ENCODE data around the gene BLOC1S6.

The BLOC1S6 gene

GRCh38 chr15:45587863-45588170, 638 bp downstream of the BLOC1S6 start:
- H3K4me3 ChIP-seq (ENCODE audit: low read depth, low read length), result peak overlapping the region; percentile 69
- DNase-seq (ENCODE audit: low read depth), result no peak
- TF ChIP-seq CTCF (IDR thresholded peaks at IDR 0.05; ENCODE audit: insufficient read depth, low read depth, low read length, missing control alignments), result no peak

DNA sequence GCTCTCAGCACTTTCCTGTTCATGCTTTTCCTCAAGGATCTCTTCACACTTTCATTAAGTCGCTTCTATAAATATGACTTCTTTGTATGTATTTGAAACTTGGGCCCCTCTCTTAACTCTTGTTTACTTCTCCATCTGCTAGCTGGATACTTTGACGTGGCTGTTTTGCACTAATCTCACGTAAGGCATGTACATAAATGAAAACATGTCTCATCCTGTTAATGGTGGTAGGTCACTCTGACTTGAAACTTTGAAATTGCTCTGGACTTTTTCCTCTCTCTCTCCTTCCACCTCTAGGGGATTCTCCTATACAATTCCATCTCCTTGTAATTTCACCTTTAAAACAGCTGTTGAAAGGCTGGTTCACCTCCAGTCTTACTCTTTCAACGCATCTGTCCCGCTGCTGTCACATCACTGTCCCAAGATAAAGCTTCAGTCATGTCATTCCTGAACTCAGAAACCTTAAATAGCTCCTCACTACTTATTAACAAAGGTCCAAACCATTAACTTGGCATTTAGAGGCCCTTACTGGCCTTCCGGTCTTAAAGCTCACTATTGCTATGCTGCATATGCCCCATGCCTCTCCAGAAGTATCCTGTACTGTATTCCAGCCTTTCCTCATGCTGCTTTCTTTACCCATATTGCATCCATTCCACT, 1.2 kb downstream of the BLOC1S6 start:
- DNase-seq (ENCODE audit: low read depth), result peak; percentile 13
- no peak for TF ChIP-seq CTCF (IDR thresholded peaks at IDR 0.05; ENCODE audit: insufficient read depth, low read depth, low read length, missing control alignments)
- H3K4me3 ChIP-seq (ENCODE audit: low read depth, low read length), result peak overlapping the region; percentile 69

DNA sequence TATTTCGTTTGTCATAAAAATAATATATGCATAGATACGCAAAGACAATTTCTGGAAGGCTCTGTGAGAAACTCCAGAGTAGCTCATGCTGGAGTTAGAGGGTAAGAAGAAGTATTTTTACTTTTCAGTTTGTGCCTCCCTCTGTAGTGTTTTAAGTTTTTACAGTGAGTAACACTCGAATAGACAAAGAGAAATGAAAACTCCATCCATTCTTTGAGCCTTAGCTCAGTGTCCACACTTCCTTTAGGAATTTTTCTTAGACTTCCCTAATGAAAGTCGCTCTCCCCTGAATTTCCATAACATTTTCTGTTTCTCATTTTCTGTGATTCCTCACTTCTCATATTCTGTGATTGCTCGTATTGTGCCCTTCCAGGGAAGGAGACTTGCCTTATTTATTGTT, 2.1 kb downstream of the BLOC1S6 start:
- no peak for DNase-seq (ENCODE audit: low read depth)
- no peak for TF ChIP-seq CTCF (IDR thresholded peaks at IDR 0.05; ENCODE audit: insufficient read depth, low read depth, low read length, missing control alignments)
- H3K4me3 ChIP-seq (ENCODE audit: low read depth, low read length), result peak overlapping the region; percentile 69

- H3K4me3 ChIP-seq (ENCODE audit: low read depth, low read length), result no peak overlapping the region
- no peak for TF ChIP-seq CTCF (IDR thresholded peaks at IDR 0.05; ENCODE audit: insufficient read depth, low read depth, low read length, missing control alignments)
- DNase-seq (ENCODE audit: low read depth), result no peak
Measured at GRCh38 chr15:45594319-45594718, 7.1 kb downstream of the BLOC1S6 start.

DNA sequence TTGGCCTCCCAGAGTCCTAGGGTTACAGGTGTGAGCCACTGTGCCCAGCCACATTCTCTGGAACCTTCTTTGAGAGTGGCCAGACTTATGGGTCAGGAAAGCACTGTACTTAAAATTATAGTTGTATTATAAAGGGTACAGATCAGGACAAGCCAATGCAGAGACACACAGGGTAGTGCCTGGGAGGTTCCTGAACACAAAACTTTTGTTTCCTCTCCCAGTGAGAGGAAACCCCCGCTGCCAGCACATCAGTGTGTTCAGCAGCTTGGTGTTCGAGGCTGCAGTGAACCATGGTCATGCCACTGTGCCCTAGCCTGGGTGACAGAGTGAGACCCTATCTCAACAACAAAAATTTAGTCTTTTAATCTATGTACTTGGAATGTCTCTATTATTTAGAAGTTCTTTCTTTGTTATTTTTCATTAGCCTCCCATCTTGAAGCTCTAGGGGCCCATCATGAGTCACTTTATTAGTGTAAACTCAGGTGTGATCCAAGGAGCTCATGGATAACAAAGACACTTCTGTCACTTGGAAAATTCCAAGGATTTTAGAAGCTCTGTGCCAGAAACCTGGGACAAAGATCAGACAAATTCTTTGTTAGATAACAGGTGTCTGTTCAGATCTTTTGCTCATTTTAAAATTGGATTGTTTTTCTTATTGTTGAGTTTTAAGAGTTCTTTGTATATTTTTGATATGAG, 7.8 kb downstream of the BLOC1S6 start:
- TF ChIP-seq CTCF (IDR thresholded peaks at IDR 0.05; ENCODE audit: insufficient read depth, low read depth, low read length, missing control alignments), result no peak
- no peak for DNase-seq (ENCODE audit: low read depth)
- H3K4me3 ChIP-seq (ENCODE audit: low read depth, low read length), result no peak overlapping the region

- peak; percentile 18 for DNase-seq (ENCODE audit: low read depth)
- TF ChIP-seq CTCF (IDR thresholded peaks at IDR 0.05; ENCODE audit: insufficient read depth, low read depth, low read length, missing control alignments), result no peak
- no peak overlapping the region for H3K4me3 ChIP-seq (ENCODE audit: low read depth, low read length)
Measured at GRCh38 chr15:45603881-45604280, 16.7 kb downstream of the BLOC1S6 start.

DNA sequence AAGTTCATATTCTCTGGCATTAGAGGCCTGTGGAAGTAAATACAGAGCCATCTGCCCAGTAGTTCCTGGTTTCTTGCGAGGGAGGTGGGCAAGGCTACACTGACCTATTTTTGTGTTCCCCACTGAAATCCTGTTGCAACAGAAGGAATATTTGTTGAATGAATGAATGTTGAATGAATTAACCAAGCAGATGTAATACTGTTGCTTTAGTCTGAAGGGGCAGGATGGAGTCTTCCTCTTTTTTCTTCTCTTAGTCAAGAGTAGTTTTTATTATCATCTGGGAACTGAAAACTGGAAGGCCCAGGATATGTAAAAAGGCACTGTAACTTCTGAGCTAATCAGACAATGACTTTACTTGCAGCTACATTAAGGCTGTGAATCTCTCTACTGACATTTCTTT, 17.1 kb downstream of the BLOC1S6 start:
- H3K4me3 ChIP-seq (ENCODE audit: low read depth, low read length), result no peak overlapping the region
- no peak for TF ChIP-seq CTCF (IDR thresholded peaks at IDR 0.05; ENCODE audit: insufficient read depth, low read depth, low read length, missing control alignments)
- DNase-seq (ENCODE audit: low read depth), result no peak
